Type B pancreatic cell (in vitro differentiated cells): ENCODE measurements around the gene EDNRB. TPM values are rescaled to one million over a fixed set of nuclear protein-coding genes. Genes with fewer than 3 reads are reported as not detected.
"Not testable (repeated sequence)": the region's sequence is repeated elsewhere in the genome, so short reads cannot be mapped to it uniquely, and the experiment has no call there.

ENCODE experiments used
- DNase-seq: peaks from one replicate; pipeline ENCODE4 v3.0.0; 2021; ENCODE audit warnings: mixed read lengths; ENCODE audit not compliant: unreplicated experiment; ENCODE audit errors: extremely low spot score
- H3K27ac Mint-ChIP-seq: 2 replicates; pipeline ENCODE4 v1.8.0; 2021; ENCODE audit warnings: mild to moderate bottlenecking, mixed read lengths
- H3K27me3 Mint-ChIP-seq: 2 replicates; pipeline ENCODE4 v1.8.0; 2021; ENCODE audit warnings: mixed read lengths
- H3K36me3 Mint-ChIP-seq: 2 replicates; pipeline ENCODE4 v1.8.0; 2021; ENCODE audit warnings: mixed read lengths
- H3K4me1 Mint-ChIP-seq: one replicate; pipeline ENCODE4 v1.8.0; 2021; ENCODE audit warnings: mixed read lengths; ENCODE audit not compliant: unreplicated experiment
- H3K4me3 Mint-ChIP-seq: 2 replicates; pipeline ENCODE4 v1.8.0; 2021; ENCODE audit warnings: mild to moderate bottlenecking, mixed read lengths
- H3K9me3 Mint-ChIP-seq: 2 replicates; pipeline ENCODE4 v1.8.0; 2021; ENCODE audit warnings: mixed read lengths
- long read RNA-seq: library from polyadenylated mRNA; unstranded; transcript quantifications from one replicate; pipeline ENCODE4 v2.0.0, GENCODE V29; 2020
- total RNA-seq: library from RNA; stranded (reverse); gene quantifications from 2 replicates; pipeline ENCODE4 v1.2.1, GENCODE V29; 2021; ENCODE audit warnings: low replicate concordance
- TF ChIP-seq, protein P1 (sequence below): fragments of 200-600 bp; sonication (generic); conservative IDR thresholded peaks from 2 replicates; pipeline ENCODE4 v1.5.0; 2021; ENCODE audit warnings: antibody characterized with exemption, mild to moderate bottlenecking

EDNRB gene
- total RNA-seq, result 2.1 and 18.2 TPM in 2 replicates
- long read RNA-seq, full-length matches to known transcripts, result 8 of 9 reads
- long read RNA-seq, partial matches to known transcripts, result 0 of 9 reads
- long read RNA-seq, other reads (novel, unspliced or antisense), result 1 of 9 reads

DNA sequence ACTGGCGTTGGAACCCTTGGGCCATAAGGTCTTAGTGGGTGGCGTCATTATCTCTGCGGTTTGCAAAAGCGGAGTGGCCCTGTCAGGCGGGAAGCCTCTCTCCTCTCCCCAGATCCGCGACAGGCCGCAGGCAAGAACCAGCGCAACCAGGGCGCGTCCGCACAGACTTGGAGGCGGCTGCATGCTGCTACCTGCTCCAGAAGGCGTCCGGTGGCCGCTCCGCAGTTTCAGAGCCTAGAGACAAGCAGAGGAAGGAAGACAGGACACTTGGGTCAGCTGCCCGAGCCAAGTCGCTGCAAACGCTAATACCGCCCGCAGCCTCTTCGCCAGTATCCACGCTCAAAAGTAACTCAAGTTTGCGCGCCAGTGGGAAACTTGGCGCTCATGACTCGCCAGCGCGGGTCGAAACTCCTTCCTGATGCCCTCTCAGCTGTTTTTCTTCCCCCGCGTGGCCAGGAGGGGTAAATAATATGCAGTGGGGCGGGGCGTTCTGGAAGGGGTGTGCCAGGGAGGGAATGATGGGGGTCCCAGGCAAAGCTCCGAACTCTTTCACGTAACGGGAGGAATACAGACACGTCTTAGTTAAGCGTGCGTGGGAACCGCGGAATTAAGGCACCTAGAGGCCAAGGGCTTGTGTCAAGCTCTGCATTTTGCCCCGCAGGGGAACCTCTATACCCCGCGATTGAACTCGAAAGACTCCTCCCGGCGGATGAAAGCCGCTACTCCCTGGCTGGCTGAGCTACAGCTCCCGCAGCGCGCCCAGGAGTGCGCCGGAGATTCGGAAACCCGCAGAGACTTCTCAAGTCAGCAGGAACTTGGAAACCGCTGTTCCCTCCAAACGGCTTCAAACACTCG, at the start of gene EDNRB:
TSS of gene EDNRB (minus strand) at position 441 of the 855 bp plus-strand sequence. CDS start at position 183, 258 bp downstream.
- DNase-seq, result no peak
- no peak within 1 kb of the TSS for H3K27ac Mint-ChIP-seq
- TF ChIP-seq, protein P1, sequence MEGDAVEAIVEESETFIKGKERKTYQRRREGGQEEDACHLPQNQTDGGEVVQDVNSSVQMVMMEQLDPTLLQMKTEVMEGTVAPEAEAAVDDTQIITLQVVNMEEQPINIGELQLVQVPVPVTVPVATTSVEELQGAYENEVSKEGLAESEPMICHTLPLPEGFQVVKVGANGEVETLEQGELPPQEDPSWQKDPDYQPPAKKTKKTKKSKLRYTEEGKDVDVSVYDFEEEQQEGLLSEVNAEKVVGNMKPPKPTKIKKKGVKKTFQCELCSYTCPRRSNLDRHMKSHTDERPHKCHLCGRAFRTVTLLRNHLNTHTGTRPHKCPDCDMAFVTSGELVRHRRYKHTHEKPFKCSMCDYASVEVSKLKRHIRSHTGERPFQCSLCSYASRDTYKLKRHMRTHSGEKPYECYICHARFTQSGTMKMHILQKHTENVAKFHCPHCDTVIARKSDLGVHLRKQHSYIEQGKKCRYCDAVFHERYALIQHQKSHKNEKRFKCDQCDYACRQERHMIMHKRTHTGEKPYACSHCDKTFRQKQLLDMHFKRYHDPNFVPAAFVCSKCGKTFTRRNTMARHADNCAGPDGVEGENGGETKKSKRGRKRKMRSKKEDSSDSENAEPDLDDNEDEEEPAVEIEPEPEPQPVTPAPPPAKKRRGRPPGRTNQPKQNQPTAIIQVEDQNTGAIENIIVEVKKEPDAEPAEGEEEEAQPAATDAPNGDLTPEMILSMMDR, result peak; percentile 53
- peaks cover 19% of the 10 kb centered on the region for H3K27me3 Mint-ChIP-seq
- no peaks in the 10 kb centered on the region for H3K9me3 Mint-ChIP-seq
- no peaks in the 10 kb centered on the region for H3K4me1 Mint-ChIP-seq
- H3K36me3 Mint-ChIP-seq, result no peaks in the 10 kb centered on the region
- H3K4me3 Mint-ChIP-seq, result no peak within 1 kb of the TSS

DNA sequence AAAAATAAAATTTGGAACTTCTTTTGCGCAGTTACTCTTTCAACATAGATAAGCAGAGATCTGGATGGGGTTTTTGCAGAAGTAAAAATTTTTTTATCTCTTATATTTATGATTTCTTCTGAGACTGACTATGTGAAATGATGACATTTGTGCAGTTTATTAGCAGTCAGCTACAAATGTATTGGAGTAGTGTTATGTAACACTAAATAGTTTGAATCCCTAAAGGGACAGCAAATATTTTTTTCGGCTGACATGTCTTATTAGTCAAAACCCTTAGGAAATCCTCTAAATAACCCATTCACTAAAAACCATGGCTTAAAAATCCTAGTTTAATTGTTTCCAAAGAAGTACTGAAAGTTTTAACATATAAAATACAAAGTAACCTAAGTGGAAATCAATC, 48.0 kb upstream of the EDNRB start:
- no peaks in the 10 kb centered on the region for H3K4me1 Mint-ChIP-seq
- H3K36me3 Mint-ChIP-seq, result no peaks in the 10 kb centered on the region
- no peak for DNase-seq
- no peak overlapping the region for H3K4me3 Mint-ChIP-seq
- peaks cover 4% of the 10 kb centered on the region for H3K9me3 Mint-ChIP-seq
- H3K27ac Mint-ChIP-seq, result no peak overlapping the region
- no peaks in the 10 kb centered on the region for H3K27me3 Mint-ChIP-seq
- TF ChIP-seq, protein P1, result no peak

DNA sequence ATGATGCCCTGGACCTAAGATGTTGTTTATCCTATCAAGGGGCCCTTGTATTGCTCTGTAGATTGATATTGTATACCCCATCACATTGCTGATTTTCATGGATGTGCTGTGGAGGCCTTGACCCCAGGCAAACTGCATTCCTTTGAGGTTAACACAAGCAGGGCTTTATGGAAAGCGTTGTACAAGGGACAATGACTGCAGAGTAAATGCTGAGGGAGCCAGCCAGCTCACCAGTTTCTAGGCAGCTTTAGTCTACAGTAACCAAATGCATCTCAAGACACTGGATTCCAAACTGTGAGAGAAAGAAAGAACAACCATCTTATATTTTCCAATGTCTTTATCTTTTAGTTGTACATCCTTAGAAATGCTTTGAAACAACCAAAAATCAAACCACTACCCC, 34.1 kb upstream of the EDNRB start:
- TF ChIP-seq, protein P1, result no peak
- no peaks in the 10 kb centered on the region for H3K36me3 Mint-ChIP-seq
- H3K9me3 Mint-ChIP-seq, result peaks cover 4% of the 10 kb centered on the region
- no peaks in the 10 kb centered on the region for H3K4me1 Mint-ChIP-seq
- H3K4me3 Mint-ChIP-seq, result no peak overlapping the region
- no peaks in the 10 kb centered on the region for H3K27me3 Mint-ChIP-seq
- DNase-seq, result no peak
- no peak overlapping the region for H3K27ac Mint-ChIP-seq

DNA sequence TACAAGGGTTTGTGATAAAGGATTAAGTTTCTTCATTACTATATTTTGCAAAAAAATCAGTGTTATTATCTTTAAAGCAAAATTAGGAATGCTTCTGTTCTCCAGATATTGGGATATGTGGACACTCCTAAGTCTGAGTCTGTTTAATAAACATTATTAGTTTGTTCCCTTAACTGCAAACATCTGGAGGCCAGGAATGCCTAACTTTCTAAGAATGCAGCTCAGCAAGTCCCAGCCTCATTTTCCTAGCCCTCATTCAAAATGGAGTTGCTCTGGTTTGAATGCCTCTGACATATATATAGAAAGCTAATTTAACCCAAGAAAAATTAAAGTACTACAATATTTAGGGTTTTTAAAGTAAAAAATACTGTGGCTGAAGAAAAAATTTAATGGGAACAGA, 33.6 kb upstream of the EDNRB start:
- TF ChIP-seq, protein P1, result no peak
- Mint-ChIP-seq H3K9me3 (peaks cover 4% of the 10 kb centered on the region), H3K4me3 (no peak overlapping the region), H3K27ac (no peak overlapping the region), H3K27me3 (no peaks in the 10 kb centered on the region), H3K4me1 (no peaks in the 10 kb centered on the region), H3K36me3 (no peaks in the 10 kb centered on the region)
- DNase-seq, result no peak

DNA sequence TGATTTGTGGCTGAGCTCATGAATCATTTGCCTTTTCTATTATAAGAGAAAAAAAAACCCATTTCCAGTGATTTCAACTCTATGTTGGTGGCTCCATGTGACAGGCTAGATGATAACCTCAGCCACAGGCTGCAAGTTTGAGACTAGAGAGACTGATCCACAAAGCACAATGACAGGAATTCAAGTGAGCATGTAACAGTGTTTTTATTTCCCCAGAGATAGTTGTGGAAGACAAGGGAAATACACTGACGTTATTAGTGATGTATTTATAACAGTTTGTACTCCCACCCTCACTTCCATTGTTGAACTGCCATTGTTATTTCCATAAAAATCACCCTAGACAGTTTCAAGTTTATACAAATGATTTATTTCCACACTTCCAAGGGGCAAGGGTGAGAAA, 27.9 kb upstream of the EDNRB start:
- no peaks in the 10 kb centered on the region for H3K27me3 Mint-ChIP-seq
- H3K4me3 Mint-ChIP-seq, result no peak overlapping the region
- H3K36me3 Mint-ChIP-seq, result no peaks in the 10 kb centered on the region
- no peak for DNase-seq
- no peak overlapping the region for H3K27ac Mint-ChIP-seq
- TF ChIP-seq, protein P1, result no peak
- H3K9me3 Mint-ChIP-seq, result no peaks in the 10 kb centered on the region
- H3K4me1 Mint-ChIP-seq, result no peaks in the 10 kb centered on the region

DNA sequence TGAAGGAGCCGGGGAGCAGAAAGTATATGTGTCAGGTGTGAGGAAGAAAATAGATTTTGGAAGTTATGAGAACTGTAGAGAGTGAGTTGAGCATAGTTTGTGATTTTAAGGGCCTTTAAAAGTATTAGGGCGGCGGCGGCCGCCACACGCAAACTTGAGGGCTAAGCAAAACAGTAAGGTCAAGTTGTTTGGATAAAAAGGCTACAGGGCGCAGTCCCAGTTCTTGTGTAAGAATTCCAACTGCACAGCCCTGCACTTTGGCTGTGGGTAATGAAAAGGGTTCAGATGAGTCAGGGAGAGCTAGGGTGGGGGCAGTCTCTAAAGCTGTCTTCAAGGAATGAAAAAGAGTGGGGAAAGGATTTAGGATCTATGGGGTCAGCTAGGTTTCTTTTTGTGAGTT, 16.4 kb upstream of the EDNRB start:
- not testable (repeated sequence) for H3K4me1 Mint-ChIP-seq, H3K9me3 Mint-ChIP-seq, DNase-seq, H3K4me3 Mint-ChIP-seq, H3K27ac Mint-ChIP-seq, H3K27me3 Mint-ChIP-seq, H3K36me3 Mint-ChIP-seq
